Immature natural killer cell (primary cell): ENCODE results near the gene RANBP1. TPM values are rescaled to one million over a fixed set of nuclear protein-coding genes. Genes with fewer than 3 reads are reported as not detected.

Experiments used
- DNase-seq, 3 donors: peaks; one replicate each; pipeline ENCODE4 v3.0.0; 2022; ENCODE audit warnings: mixed read lengths in 1 of 3
- H3K27ac Mint-ChIP-seq, 6 donors: one replicate each; pipeline ENCODE4 v1.8.0; 2020; ENCODE audit warnings: mixed read lengths in 6 of 6, mild to moderate bottlenecking in 5 of 6, inconsistent platforms in 4 of 6, moderate library complexity in 3 of 6
- H3K27me3 Mint-ChIP-seq, 3 donors: one replicate each; pipeline ENCODE4 v1.8.0; 2020 to 2021; ENCODE audit warnings: low read depth in 3 of 3, mild to moderate bottlenecking in 3 of 3, mixed read lengths in 3 of 3, moderate library complexity in 3 of 3, inconsistent platforms in 1 of 3
- H3K36me3 Mint-ChIP-seq, 3 donors: one replicate each; pipeline ENCODE4 v1.8.0; 2020; ENCODE audit warnings: mixed read lengths in 3 of 3, inconsistent platforms in 2 of 3, mild to moderate bottlenecking in 2 of 3
- H3K4me1 Mint-ChIP-seq, 2 donors: one replicate each; pipeline ENCODE4 v1.8.0; 2020; ENCODE audit warnings: inconsistent platforms in 2 of 2, mild to moderate bottlenecking in 2 of 2, mixed read lengths in 2 of 2, moderate library complexity in 1 of 2
- H3K4me3 Mint-ChIP-seq, 5 donors: one replicate each; pipeline ENCODE4 v1.8.0; 2020; ENCODE audit warnings: mild to moderate bottlenecking in 5 of 5, mixed read lengths in 5 of 5, inconsistent platforms in 3 of 5, moderate library complexity in 3 of 5
- H3K9me3 Mint-ChIP-seq, 6 donors: one replicate each; pipeline ENCODE4 v1.8.0; 2020; ENCODE audit warnings: mild to moderate bottlenecking in 6 of 6, mixed read lengths in 6 of 6, inconsistent platforms in 4 of 6, moderate library complexity in 3 of 6
- polyA plus RNA-seq, 3 donors: library from polyadenylated mRNA; unstranded; fragments of 300-500 nt; fragmentation: Illumina TruSeq; gene quantifications; one replicate each; pipeline ENCODE4 v1.2.3, GENCODE V29; 2021

Gene RANBP1
- polyA plus RNA-seq, 3 donors from 2014 or later = 90.4 to 111 (median 92.4) TPM

DNA sequence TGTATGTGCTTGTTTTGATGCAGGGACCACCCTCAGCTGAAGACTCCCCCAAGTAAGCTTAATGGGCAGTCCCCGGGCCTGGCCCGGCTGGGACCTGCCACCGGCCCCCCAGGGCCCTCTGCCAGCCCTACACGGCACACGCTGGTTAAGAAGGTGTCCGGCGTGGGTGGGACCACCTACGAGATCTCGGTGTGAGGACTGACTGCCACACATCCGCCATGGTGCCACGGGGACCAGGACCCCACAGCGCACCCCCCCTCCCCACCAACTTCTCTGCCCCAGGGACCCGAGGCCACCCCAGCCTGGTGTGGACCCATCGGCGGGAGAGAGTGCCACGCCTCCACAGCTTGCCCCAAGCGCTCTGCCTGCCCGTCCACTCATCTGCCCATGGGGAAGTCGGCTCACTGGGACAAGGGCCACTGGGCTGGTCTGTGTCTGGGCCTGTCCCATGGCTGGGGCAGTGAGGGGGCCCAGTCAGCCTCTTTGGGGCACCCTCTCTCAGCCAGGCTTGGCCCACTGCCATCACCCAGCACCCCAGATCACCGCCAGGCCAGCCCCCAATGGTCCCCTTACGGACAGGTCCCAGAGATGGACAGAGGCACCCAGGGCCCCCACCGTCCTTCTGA lies 29.4 kb downstream of the RANBP1 start:
- Mint-ChIP-seq H3K36me3 (no peaks in the 10 kb centered on the region), H3K4me1 (no peaks in the 10 kb centered on the region), H3K4me3 (no peak overlapping the region), H3K27me3 (peaks cover 0 to 2% (median 0%) of the 10 kb centered on the region in 3 donors), H3K9me3 (no peaks in the 10 kb centered on the region), H3K27ac (no peak overlapping the region)
- no peak for DNase-seq

DNA sequence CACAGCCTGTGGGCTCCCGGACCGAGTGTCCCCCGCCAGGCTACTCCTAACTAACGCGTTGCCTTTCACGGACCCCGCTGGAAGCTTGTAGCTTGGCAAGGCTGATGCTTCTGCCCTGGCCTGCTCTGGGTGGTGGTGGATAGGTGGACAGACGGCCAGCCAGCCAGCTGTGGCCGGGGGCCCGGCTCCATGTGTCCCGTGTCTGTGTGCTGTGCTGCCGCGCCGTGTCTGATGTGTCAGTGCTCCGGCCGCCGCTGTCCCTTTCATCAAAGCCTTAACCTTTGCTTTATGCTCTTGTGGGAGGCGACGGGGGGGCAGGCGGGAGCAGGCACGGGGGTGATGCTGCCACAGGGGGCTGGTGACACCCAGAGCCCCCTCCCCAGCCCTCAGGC lies 29.9 kb downstream of the RANBP1 start:
- H3K36me3 Mint-ChIP-seq = no peaks in the 10 kb centered on the region
- H3K9me3 Mint-ChIP-seq = no peaks in the 10 kb centered on the region
- no peak overlapping the region for H3K27ac Mint-ChIP-seq
- H3K4me1 Mint-ChIP-seq = no peaks in the 10 kb centered on the region
- no peak overlapping the region for H3K4me3 Mint-ChIP-seq
- H3K27me3 Mint-ChIP-seq = peaks cover 0 to 2% (median 0%) of the 10 kb centered on the region in 3 donors
- DNase-seq = no peak

DNA sequence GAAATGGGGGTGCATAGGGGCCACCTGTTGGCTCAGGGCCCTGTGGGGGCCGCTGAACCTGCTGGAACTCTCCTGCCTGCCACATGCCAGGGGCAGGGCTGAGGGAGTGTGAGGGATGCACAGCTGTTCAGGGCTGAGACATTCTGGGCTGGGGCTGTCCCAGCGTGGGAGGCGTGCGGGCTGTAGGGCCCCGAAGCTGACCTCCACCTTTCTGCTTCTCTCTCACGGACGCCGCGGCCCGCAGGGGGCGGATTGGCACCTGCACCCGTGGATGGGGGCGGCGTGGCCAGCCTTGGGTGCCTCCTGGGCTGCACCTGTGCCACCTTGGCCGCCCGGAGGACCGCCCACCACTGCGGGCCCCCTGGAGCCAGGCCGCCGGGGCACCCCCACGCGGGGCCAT lies 30.9 kb downstream of the RANBP1 start:
- H3K4me1 Mint-ChIP-seq = no peaks in the 10 kb centered on the region
- peaks cover 0 to 2% (median 0%) of the 10 kb centered on the region in 3 donors for H3K27me3 Mint-ChIP-seq
- DNase-seq = no peak
- H3K4me3 Mint-ChIP-seq = no peak overlapping the region
- H3K9me3 Mint-ChIP-seq = no peaks in the 10 kb centered on the region
- H3K36me3 Mint-ChIP-seq = no peaks in the 10 kb centered on the region
- no peak overlapping the region for H3K27ac Mint-ChIP-seq

DNA sequence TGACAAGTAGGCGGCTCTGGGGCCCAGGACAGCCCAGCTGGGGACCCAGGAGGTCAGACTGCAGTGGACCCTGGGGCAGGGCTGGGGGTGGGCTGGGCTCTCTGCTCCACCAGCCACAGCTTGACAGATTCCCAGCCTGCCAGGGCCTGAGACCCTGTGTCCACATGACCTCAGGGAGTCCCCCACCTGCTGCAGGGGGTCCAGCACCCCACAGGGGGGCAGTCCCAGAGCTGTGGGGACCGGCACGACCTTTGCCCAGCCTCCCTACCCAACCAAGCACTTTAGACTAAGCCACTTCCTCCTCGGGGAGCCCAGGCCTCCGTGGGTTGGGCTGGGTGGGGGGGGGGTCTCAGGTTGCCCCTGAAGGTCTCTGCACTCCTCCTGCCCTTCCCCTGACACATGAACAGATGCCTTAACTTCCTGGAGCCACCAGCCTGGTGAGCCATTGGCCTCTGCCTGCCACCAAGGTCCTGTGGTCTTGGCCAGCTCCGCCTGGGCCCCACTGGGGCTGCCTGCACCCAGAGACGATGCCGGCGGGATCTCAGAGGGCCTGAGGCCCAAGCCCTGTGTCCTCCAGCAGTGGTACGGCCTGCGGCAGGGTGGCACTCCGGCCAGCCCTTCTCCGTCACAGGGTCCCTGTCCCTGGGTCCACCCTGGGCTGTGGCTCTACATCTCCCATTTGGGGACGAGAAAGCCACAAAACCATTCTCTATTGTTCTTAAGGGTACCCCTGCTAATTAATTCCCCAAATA lies 31.5 kb downstream of the RANBP1 start:
- H3K36me3 Mint-ChIP-seq = no peaks in the 10 kb centered on the region
- H3K9me3 Mint-ChIP-seq = no peaks in the 10 kb centered on the region
- DNase-seq = no peak
- H3K4me1 Mint-ChIP-seq = no peaks in the 10 kb centered on the region
- no peak overlapping the region for H3K4me3 Mint-ChIP-seq
- no peak overlapping the region for H3K27ac Mint-ChIP-seq
- H3K27me3 Mint-ChIP-seq = peaks cover 0 to 2% (median 0%) of the 10 kb centered on the region in 3 donors

DNA sequence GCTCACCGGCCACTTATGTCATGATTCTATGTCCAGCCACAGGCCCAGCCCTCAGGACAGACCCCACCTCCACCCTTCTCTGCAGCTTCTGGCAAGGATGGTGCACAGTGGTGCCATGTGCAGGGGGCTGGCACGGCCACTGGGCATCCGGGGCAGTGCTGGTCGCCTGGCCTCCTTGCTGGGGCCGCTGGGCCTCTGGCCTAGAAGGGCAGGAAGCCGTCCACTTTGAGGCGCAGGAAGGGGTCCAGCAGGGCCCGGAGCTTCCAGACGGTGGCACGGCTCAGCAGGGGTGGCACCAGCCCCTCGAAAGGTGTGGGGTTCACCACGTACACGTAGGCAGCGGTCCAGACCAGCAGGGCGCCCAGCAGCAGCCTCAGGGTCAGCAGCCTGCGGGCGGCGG lies 32.5 kb downstream of the RANBP1 start:
- no peak for DNase-seq
- H3K9me3 Mint-ChIP-seq = no peaks in the 10 kb centered on the region
- H3K36me3 Mint-ChIP-seq = no peaks in the 10 kb centered on the region
- H3K4me3 Mint-ChIP-seq = no peak overlapping the region
- H3K27me3 Mint-ChIP-seq = peaks cover 0 to 2% (median 0%) of the 10 kb centered on the region in 3 donors
- H3K4me1 Mint-ChIP-seq = no peaks in the 10 kb centered on the region
- H3K27ac Mint-ChIP-seq = no peak overlapping the region

DNA sequence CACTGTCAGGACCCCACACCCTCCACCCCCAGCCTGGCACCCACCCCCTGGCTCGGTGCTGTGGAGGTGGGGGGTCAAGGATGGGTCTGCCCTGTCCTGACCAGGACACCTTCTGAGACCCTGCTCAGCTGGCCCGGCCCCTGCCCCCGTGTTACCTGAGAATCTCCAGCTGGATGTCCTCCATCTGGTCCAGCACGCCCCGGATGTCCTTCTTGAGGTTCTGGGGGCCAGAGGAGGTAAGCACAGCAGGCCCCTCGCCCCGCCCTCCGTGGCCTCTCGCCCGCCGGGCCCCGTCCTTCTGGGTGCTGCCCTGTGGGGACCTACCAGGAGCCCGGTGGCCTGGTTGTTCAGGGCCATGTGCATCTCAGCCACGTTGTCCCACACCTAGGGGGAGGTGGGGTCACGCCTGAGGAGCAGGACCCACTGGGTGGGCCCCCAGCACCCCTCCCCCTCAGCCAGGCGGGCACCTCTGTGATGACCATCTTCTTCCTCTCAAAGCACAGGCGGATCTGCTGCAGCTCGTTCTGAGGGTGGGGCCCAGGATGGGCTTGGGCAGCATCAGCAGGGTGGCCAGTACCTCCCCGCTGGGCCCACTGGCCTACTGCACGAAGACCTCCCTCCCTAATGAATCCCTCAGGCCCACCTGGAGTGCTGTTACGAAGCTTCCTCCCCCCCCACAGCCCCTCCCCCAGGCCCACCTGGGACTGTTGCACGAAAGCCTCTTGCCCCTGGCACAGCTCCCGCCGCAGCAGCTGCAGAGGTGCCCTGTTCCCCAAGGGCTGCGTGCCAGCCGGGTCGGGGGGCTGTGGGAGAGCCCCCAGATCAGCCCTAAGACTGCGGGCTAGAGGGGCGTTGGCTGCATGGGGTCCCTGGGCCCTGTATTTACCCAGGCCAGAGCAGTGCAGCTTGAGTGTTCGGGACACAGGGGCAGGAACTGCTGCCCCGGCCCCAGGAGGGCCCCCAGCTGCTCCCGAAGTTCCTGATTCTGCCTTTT lies 33.6 kb downstream of the RANBP1 start:
- Mint-ChIP-seq H3K9me3 (no peaks in the 10 kb centered on the region), H3K4me3 (no peak overlapping the region), H3K36me3 (no peaks in the 10 kb centered on the region), H3K27ac (no peak overlapping the region), H3K4me1 (no peaks in the 10 kb centered on the region), H3K27me3 (peaks cover 0 to 2% (median 2%) of the 10 kb centered on the region in 3 donors)
- no peak for DNase-seq

DNA sequence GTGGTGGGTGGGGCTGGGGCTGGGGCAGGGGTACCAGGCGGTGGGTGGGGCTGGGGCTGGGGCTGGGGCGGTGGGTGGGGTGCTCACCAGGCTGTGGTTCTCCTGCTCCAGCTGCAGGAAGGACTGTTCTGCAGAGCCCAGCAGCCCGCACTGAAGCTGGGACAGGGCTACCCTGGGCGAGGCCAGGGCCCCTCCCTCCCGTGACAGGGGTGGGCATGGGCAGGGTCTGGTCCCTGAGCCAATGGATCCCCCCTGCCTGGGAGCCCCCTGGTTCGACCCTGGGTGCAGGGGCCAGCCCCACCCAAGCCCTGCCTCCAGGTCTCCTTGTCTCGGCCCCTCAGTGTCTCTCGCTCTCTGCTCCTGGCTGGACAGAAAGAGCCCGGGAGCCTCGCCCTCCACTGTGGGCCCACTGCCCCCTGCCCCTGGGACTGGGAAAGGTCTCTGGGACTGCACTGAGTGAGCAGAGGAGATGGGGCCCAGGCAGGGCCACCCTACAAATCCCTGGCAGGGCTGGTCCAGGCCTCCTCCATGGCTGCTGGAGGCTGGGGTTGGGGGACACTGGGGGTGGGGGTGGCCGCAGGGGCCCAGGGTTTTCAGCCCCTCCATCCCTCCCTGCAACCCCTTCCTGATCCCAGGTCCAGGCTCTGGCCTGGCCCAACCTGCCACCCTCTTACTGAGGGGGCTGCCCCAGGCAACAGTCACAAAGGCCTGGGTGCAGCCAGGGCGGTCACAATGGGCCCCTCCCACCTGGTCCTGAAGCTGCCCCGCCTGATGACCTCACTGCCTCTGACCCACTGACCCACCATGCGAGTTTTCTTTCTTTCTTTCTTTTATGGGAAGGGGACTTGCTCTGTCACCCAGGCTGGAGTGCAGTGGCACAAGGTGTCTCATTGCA lies 34.7 kb downstream of the RANBP1 start, which contains the start of gene CCDC188:
Gene CCDC188, minus strand, starts transcription at position 675 of the 895 bp plus-strand sequence. Its CDS starts 69 bp downstream, at position 606.
- no peaks in the 10 kb centered on the region for H3K4me1 Mint-ChIP-seq
- no peaks in the 10 kb centered on the region for H3K36me3 Mint-ChIP-seq
- H3K27ac Mint-ChIP-seq = peak within 1 kb of the TSS in 1 of 6 donors; percentile 35
- H3K27me3 Mint-ChIP-seq = peaks cover 0 to 2% (median 2%) of the 10 kb centered on the region in 3 donors
- DNase-seq = no peak
- H3K4me3 Mint-ChIP-seq = no peak within 1 kb of the TSS
- H3K9me3 Mint-ChIP-seq = no peaks in the 10 kb centered on the region

DNA sequence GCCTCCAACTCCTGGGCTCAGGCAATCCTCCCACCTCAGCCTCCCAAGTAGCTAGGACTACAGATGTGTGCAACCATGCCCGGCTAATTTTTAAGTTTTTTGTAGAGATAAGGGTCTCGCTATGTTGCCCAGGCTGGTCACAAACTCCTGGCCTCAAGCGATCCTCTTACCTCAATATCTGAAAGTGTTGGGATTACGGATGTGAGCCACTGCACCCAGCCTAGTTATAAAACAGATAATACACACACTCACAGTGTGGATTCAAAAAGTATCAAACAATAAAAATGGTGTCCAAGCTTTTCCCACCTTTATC lies 35.3 kb downstream of the RANBP1 start:
- H3K4me3 Mint-ChIP-seq = no peak overlapping the region
- H3K36me3 Mint-ChIP-seq = no peaks in the 10 kb centered on the region
- H3K9me3 Mint-ChIP-seq = no peaks in the 10 kb centered on the region
- no peak for DNase-seq
- H3K27me3 Mint-ChIP-seq = peaks cover 2 to 3% (median 2%) of the 10 kb centered on the region in 3 donors
- peak overlapping the region in 1 of 6 donors; percentile 35 for H3K27ac Mint-ChIP-seq
- no peaks in the 10 kb centered on the region for H3K4me1 Mint-ChIP-seq

DNA sequence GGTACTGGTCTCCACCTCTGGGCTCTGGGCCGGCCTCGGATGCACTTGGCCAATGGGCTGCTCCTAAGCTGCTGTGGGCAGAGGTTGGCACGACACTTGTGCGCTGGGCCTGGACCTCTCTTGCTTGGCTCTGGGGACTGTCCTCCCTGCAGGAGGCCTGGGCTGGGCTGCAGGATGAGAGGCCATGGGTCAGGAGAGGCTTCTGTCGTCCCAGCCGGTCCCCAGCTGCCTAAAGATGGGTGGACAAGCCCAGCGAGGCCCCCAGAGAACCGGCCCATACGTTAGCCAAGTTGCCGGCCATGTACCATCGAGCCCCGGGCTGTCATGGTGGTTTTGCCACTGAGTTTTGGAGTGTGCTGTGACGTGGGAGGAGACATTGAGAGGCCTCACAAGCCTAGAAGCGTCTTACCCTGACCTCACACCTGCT lies 36.6 kb downstream of the RANBP1 start:
- peaks cover 4 to 7% (median 5%) of the 10 kb centered on the region in 3 donors for H3K27me3 Mint-ChIP-seq
- peaks cover 0 to 2% of the 10 kb centered on the region in 2 donors for H3K4me1 Mint-ChIP-seq
- no peak for DNase-seq
- no peak overlapping the region for H3K4me3 Mint-ChIP-seq
- no peaks in the 10 kb centered on the region for H3K36me3 Mint-ChIP-seq
- no peaks in the 10 kb centered on the region for H3K9me3 Mint-ChIP-seq
- no peak overlapping the region for H3K27ac Mint-ChIP-seq

DNA sequence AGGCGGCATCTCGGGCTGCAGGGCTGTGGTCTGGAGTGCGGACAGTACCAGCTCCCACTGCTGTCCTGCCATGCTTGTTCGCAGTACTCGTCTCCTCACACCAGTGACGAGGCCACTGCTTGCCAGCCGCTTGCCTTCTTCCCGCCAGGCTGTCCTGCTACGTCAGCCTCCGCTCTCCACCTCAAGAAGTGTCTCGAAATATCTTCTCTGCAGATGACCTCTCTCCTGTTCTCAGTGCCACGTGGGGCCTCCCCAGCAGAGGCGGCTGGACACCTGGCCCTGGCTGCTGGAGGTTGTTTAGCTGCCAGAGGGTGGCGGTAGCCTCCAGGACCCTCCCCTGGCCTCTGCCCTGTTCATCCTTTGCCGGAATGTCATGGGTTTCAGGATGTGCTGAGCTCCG lies 38.0 kb downstream of the RANBP1 start:
- Mint-ChIP-seq H3K27me3 (peaks cover 4 to 8% (median 5%) of the 10 kb centered on the region in 3 donors), H3K27ac (no peak overlapping the region), H3K4me3 (no peak overlapping the region), H3K9me3 (no peaks in the 10 kb centered on the region), H3K4me1 (peaks cover 0 to 2% of the 10 kb centered on the region in 2 donors), H3K36me3 (no peaks in the 10 kb centered on the region)
- no peak for DNase-seq

DNA sequence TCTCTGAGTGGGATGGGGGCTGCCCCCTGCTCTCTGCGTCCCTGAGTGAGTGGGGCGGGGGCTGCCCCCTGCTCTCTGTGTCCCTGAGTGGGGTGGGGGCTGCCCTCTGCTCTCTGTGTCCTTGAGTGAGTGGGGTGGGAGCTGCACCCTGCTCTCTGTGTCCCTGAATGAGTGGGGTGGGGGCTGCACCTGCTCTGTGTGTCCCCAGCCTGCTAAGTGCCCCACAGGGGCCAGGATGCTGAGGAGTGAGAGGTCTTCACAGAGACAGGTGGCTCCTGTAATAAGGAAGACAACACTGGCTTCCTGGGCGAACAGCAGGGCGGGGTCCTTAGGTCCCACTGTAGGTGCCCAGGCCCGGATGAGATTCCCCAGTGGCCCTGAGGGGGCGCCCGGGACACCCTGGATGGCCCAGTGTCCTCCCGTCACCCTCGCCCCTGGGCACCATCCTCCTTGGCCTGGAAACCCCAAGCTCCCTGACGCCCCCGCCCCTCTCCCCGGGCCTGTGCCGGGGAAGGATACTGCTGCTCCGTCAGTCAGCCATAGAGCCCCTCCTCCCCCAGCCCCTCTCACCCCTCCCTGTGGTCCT lies 38.8 kb downstream of the RANBP1 start:
- peak overlapping the region in 1 of 6 donors; percentile 50 for H3K27ac Mint-ChIP-seq
- no peak for DNase-seq
- no peak overlapping the region for H3K4me3 Mint-ChIP-seq
- H3K9me3 Mint-ChIP-seq = no peaks in the 10 kb centered on the region
- peaks cover 0 to 2% of the 10 kb centered on the region in 2 donors for H3K4me1 Mint-ChIP-seq
- peaks cover 4 to 8% (median 5%) of the 10 kb centered on the region in 3 donors for H3K27me3 Mint-ChIP-seq
- no peaks in the 10 kb centered on the region for H3K36me3 Mint-ChIP-seq

DNA sequence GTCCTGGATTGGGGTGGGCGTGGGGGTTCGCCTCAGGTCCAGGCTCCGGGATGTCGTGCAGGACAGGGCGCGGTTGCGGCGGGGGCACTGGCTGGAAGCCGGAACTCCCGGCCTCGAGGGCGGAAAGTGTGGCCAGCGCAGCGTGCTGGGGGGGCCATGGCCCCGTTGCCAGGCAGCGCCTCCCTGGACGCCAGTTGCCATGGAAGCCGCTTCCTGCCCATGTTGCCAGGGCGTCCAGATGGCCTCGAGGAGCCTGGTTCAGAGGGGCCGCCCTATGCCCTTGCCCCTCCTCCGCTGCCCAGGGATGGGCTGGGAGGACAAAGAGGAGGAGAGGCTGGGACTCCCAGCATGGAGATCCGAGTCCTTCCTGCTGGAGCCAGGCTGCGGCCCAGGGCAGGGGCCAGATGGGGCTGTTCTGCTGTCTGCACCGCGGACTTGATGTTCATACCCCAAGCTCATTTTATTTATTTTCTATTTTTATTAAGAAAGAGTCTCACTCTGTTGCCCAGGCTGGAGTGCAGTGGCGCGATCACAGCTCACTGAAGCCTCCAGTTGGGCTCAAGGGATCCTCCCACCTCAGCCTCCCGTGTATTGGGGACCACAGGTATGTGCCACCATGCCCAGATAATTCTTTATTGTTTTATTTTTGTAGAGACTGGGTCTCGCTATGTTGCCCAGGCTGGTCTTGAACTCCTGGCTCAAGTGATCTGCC lies 39.6 kb downstream of the RANBP1 start:
- DNase-seq = peak; percentile 16 to 28 (median 17)
- H3K4me1 Mint-ChIP-seq = peaks cover 0 to 2% of the 10 kb centered on the region in 2 donors
- H3K4me3 Mint-ChIP-seq = no peak overlapping the region
- peaks cover 5 to 10% (median 6%) of the 10 kb centered on the region in 3 donors for H3K27me3 Mint-ChIP-seq
- no peaks in the 10 kb centered on the region for H3K36me3 Mint-ChIP-seq
- no peak overlapping the region for H3K27ac Mint-ChIP-seq
- no peaks in the 10 kb centered on the region for H3K9me3 Mint-ChIP-seq
